Choroid plexus epithelial cell (primary cell): ENCODE measurements around the gene SLC6A11.

Source experiments
- DNase-seq: peaks from one replicate; pipeline ENCODE4 v3.0.0-alpha.2; 2010; ENCODE audit warnings: low read depth
- H3K4me3 ChIP-seq: 2 replicates; pipeline ENCODE4 v1.5.1; 2011; ENCODE audit warnings: low read depth, mild to moderate bottlenecking, control low read depth, low read length, moderate library complexity
- TF ChIP-seq, protein P1 (sequence below): conservative IDR thresholded peaks from 2 replicates; pipeline ENCODE4 v1.5.1; 2011; ENCODE audit warnings: low read depth, mild to moderate bottlenecking, control low read depth, inconsistent platforms, low read length, moderate library complexity

Gene SLC6A11

GRCh38 chr3:10933470-10933804 lies 117.4 kb downstream of the SLC6A11 start:
- TF ChIP-seq, protein P1, sequence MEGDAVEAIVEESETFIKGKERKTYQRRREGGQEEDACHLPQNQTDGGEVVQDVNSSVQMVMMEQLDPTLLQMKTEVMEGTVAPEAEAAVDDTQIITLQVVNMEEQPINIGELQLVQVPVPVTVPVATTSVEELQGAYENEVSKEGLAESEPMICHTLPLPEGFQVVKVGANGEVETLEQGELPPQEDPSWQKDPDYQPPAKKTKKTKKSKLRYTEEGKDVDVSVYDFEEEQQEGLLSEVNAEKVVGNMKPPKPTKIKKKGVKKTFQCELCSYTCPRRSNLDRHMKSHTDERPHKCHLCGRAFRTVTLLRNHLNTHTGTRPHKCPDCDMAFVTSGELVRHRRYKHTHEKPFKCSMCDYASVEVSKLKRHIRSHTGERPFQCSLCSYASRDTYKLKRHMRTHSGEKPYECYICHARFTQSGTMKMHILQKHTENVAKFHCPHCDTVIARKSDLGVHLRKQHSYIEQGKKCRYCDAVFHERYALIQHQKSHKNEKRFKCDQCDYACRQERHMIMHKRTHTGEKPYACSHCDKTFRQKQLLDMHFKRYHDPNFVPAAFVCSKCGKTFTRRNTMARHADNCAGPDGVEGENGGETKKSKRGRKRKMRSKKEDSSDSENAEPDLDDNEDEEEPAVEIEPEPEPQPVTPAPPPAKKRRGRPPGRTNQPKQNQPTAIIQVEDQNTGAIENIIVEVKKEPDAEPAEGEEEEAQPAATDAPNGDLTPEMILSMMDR, result no peak
- DNase-seq, result no peak
- no peak overlapping the region for H3K4me3 ChIP-seq

DNA sequence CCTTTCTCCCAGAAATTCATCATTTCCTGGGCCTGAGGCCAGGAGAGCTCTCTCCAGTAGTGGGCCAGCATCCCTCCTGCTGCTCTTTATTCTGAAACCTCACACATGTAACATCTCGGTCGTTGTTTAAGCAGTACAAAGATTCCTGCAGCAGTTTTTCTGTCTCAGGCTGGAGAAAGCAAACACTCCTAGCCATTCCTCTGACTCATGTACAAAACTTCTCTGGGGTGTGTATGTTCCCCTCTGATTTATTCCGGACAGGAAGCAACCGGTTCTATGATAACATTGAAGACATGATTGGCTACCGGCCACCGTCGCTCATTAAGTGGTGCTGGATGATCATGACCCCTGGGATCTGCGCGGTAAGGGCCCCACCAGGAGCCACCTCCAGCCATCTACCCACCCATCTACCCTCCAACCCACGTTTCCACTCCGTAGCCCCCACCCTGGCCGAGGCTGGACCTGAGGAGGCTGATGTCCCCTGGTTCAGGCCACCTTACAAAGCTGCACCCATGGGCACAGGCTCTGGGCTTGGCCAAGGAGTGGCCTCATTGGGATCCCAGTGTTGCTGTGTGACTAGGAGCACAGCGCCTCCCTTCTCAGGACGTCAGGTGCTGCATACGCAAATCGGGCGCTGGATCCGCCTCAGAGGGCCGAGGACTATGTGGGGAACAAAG lies 117.9 kb downstream of the SLC6A11 start:
- TF ChIP-seq, protein P1, result no peak
- H3K4me3 ChIP-seq, result no peak overlapping the region
- DNase-seq, result peak; percentile 65

- DNase-seq, result no peak
- no peak overlapping the region for H3K4me3 ChIP-seq
- TF ChIP-seq, protein P1, result no peak
These were observed 119.0 kb downstream of the SLC6A11 start for GRCh38 chr3:10935028-10935427.

GRCh38 chr3:10935846-10936631 lies 120.0 kb downstream of the SLC6A11 start:
- no peak overlapping the region for H3K4me3 ChIP-seq
- no peak for DNase-seq
- TF ChIP-seq, protein P1, result no peak

- H3K4me3 ChIP-seq, result no peak overlapping the region
- no peak for DNase-seq
- TF ChIP-seq, protein P1, result no peak
These were observed 120.7 kb downstream of the SLC6A11 start for GRCh38 chr3:10936686-10937085.

GRCh38 chr3:10937141-10937825 lies 121.3 kb downstream of the SLC6A11 start:
- no peak for DNase-seq
- no peak overlapping the region for H3K4me3 ChIP-seq
- TF ChIP-seq, protein P1, result no peak
